ENCODE results near the gene SGCD. TPM values are rescaled to one million over a fixed set of nuclear protein-coding genes. Genes with fewer than 3 reads are reported as not detected.

SGCD gene
- polyA plus RNA-seq, 1 donor (not counting 4 experiments of a cell fraction or from before 2014, with no cell fraction given): not detected

- Histone ChIP-seq H3K27ac (ENCODE audit: control insufficient read depth, insufficient read depth, low read length) (no peak overlapping the region), H3K79me2 (ENCODE audit: control insufficient read depth, insufficient read depth, low read length) (no peaks in the 10 kb centered on the region), H3K4me1 (ENCODE audit: control insufficient read depth, extremely low read depth, insufficient read depth, low read length) (no peaks in the 10 kb centered on the region), H3K4me2 (ENCODE audit: control insufficient read depth, extremely low read depth, insufficient read depth, low read depth, low read length) (no peak overlapping the region), H3K9me3 (ENCODE audit: control insufficient read depth, low read depth, low read length) (no peaks in the 10 kb centered on the region), H4K20me1 (ENCODE audit: control insufficient read depth, extremely low read depth, insufficient read depth, low read length) (no peaks in the 10 kb centered on the region), H2AFZ (ENCODE audit: control insufficient read depth, low read length) (no peak overlapping the region), H3K9ac (ENCODE audit: control insufficient read depth, extremely low read depth, insufficient read depth, low read length) (no peak overlapping the region), H3K27me3 (ENCODE audit: control insufficient read depth, extremely low read depth, insufficient read depth, low read length) (no peaks in the 10 kb centered on the region), H3K36me3 (ENCODE audit: control insufficient read depth in 2 of 2, extremely low read depth in 1 of 2, insufficient read depth in 2 of 2, low read length in 2 of 2) (no peaks in the 10 kb centered on the region), H3K9me1 (ENCODE audit: control insufficient read depth, extremely low read depth, insufficient read depth, low read length) (no peaks in the 10 kb centered on the region), H3K4me3 (ENCODE audit: control insufficient read depth in 2 of 3, extremely low read depth in 1 of 3, insufficient read depth in 2 of 3, low read depth in 1 of 3, low read length in 3 of 3) (no peak overlapping the region)
- DNase-seq (ENCODE audit: low read depth, low spot score) (no peak), FAIRE-seq (no peak)
- peak in 1 of 3 experiments; percentile 25 for TF ChIP-seq CTCF (optimal IDR thresholded peaks at IDR 0.05 in 1 of 3, IDR thresholded peaks at IDR 0.05 in 1 of 3, conservative IDR thresholded peaks at IDR 0.05 in 1 of 3; ENCODE audit: extremely low read depth in 1 of 3, insufficient read depth in 2 of 3, low read length in 3 of 3)
- TF ChIP-seq EZH2 (IDR thresholded peaks at IDR 0.05; ENCODE audit: low read length): no peak
- dilution Hi-C loops (cut with MboI; ENCODE audit: extremely low pct_ligation_motif_present, low sequenced_read_pairs): no loop called here
These were observed 489.1 kb downstream of the SGCD start for GRCh38 chr5:156815988-156816599.

Small RNAs within 50 kb of the gene (small RNA-seq; reads per million reads assigned to genes)
- gene AC027308.1 (ENCODE audit: insufficient read length in 3 of 3, low read depth in 3 of 3, low replicate concordance in 1 of 3): 0 reads per million in 3 experiments
- 0 reads per million in 3 experiments for gene RNU6-556P (ENCODE audit: insufficient read length in 3 of 3, low read depth in 3 of 3, low replicate concordance in 1 of 3)
